A549 treated with DMSO at 1 μM for 4 hours (cell line): ENCODE measurements around the gene PPFIBP1. TPM values are rescaled to one million over a fixed set of nuclear protein-coding genes. Genes with fewer than 3 reads are reported as not detected.

Experiments used
- total RNA-seq: library from RNA; stranded (reverse); fragments of 200-300 nt; extraction: Qiagen RNA extraction; gene quantifications from 5 replicates; pipeline ENCODE4 v1.2.3, GENCODE V29; 2022; ENCODE audit warnings: low read depth

PPFIBP1 gene
- total RNA-seq = 25.9 to 36.9 TPM (median 34.2 TPM) in 5 replicates

GRCh38 chr12:27523642-27524493 is at the start of gene PPFIBP1:
TSS of gene PPFIBP1 (plus strand) at chr12:27524206. CDS start at chr12:27633397, 109,191 bp downstream.

GRCh38 chr12:27696293-27696652 is 172.3 kb downstream of the PPFIBP1 start, which contains the start of gene REP15:
TSS of gene REP15 (plus strand) at chr12:27696447. CDS start at chr12:27696563, 116 bp downstream.

GRCh38 chr12:27710592-27711316 is 186.7 kb downstream of the PPFIBP1 start, which contains the start of gene MRPS35:
TSS of gene MRPS35 (plus strand) at chr12:27710832. CDS start at chr12:27710844, 12 bp downstream.

Other genes starting within 250 kb of the PPFIBP1 start
- gene BMAL2, start 191.4 kb upstream of the PPFIBP1 start, total RNA-seq = 22.6 to 33.8 TPM (median 30.7 TPM) in 5 replicates
- gene SMCO2, start 77.5 kb upstream of the PPFIBP1 start, total RNA-seq = 0.17 to 0.44 TPM (median 0.36 TPM) in 3 of 5 replicates, not detected in the others
- 0.22 to 0.78 TPM (median 0.49 TPM) in 5 replicates for gene REP15, start 172.2 kb downstream of the PPFIBP1 start, total RNA-seq
- 91.8 to 108 TPM (median 98.3 TPM) in 5 replicates for gene MRPS35, start 186.6 kb downstream of the PPFIBP1 start, total RNA-seq